ENCODE data around the gene PSTPIP1. TPM values are rescaled to one million over a fixed set of nuclear protein-coding genes. Genes with fewer than 3 reads are reported as not detected.
A peak's percentile ranks its signal among the peaks of the same experiment; 100 is the strongest.

Gene PSTPIP1
- total and polyA plus RNA-seq, 2 of the 4 experiments (the other 2 are of a cell fraction) = 0.36 to 1.1 TPM

DNA sequence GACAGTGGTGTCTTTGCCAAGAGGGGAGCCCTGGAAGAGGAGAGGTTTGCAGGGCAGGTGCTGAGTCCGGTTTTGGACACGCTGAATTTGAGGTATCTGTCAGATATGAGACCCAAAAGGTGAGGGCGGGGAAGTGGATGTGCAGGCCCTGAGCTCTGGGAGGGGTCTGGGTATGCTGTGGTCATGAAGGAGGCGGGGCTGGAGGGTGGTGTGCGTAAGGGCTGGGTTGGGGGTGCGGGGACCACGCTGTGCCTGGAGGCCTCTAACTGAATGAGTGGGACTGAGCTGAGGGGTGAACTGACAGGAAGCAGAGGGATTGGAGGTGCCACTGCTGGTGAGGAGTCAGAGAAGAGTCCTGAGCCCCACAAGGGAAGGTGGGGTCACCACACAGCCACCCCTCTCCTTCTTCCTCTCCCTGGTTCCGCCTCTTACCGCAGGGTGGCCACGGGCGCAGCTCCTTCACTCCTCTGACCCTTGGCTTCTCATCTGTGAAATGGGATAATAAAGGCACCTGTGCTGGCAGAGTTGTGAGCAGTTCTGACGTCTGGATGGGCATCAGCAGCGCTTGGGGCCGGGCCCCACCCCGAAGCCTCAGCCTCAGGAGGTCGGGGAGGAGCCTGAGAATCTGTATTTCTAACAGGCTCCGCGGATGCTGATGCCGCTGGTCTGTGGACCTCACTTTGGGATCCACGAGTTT is 28.8 kb downstream of the PSTPIP1 start (continued):
- TF ChIP-seq BHLHE40 (IDR thresholded peaks at IDR 0.05; ENCODE audit: low read depth, low read length) = no peak

- Histone ChIP-seq H4K20me1 (ENCODE audit: insufficient read depth, low read length) (no peaks in the 10 kb centered on the region), H4K5ac (ENCODE audit: low read depth, low read length) (no peak overlapping the region), H2AK5ac (ENCODE audit: low read depth, low read length) (no peak overlapping the region), H4K91ac (ENCODE audit: insufficient read depth, low read depth, low read length) (no peak overlapping the region), H3K9me3 (ENCODE audit: control insufficient read depth, insufficient read depth, low read length) (no peaks in the 10 kb centered on the region), H3K27me3 (ENCODE audit: control insufficient read depth, insufficient read depth, low read length) (no peaks in the 10 kb centered on the region; the same call in 1 of the 2 replicates), H3K14ac (replicated peaks; ENCODE audit: low read depth, low read length) (no peak overlapping the region), H3K56ac (ENCODE audit: extremely low read depth, insufficient read depth, low read length) (no peak overlapping the region), H2AFZ (replicated peaks; ENCODE audit: low read length, poor library complexity) (peak overlapping the region; percentile 64), H3K4me1 (ENCODE audit: control insufficient read depth, insufficient read depth, low read length) (peaks cover 12% of the 10 kb centered on the region), H4K8ac (ENCODE audit: low read depth in 2 of 2, low read length in 2 of 2) (no peak overlapping the region), H3K36me3 (ENCODE audit: control insufficient read depth, insufficient read depth, low read length) (no peaks in the 10 kb centered on the region), H3K18ac (ENCODE audit: low read depth, low read length) (no peak overlapping the region), H3K4me2 (ENCODE audit: low read depth, low read length) (no peak overlapping the region), H3K27ac (ENCODE audit: insufficient read depth, low read length) (no peak overlapping the region), H3K9ac (ENCODE audit: low read depth, low read length) (no peak overlapping the region), H2BK20ac (ENCODE audit: low read depth, low read length) (peak overlapping the region; percentile 68; the same call in 1 of the 2 replicates), H3K4ac (ENCODE audit: low read depth, low read length) (peak overlapping the region; percentile 64; the same call in 1 of the 2 replicates), H3K9me1 (ENCODE audit: insufficient read depth, low read length) (peaks cover 14% of the 10 kb centered on the region), H3K4me3 (ENCODE audit: insufficient read depth, low read depth, low read length) (no peak overlapping the region), H2BK5ac (ENCODE audit: low read depth, low read length, poor library complexity, severe bottlenecking) (no peak overlapping the region), H2AK9ac (replicated peaks; ENCODE audit: low read depth, low read length, poor library complexity) (peak overlapping the region; percentile 38), H3K23ac (ENCODE audit: low read depth, low read length) (no peak overlapping the region), H2BK120ac (ENCODE audit: low read depth, low read length) (peak overlapping the region; percentile 84), H2BK15ac (ENCODE audit: low read depth, low read length) (peak overlapping the region; percentile 89; the same call in 1 of the 3 replicates), H3K79me1 (ENCODE audit: low read depth in 1 of 2, low read length in 2 of 2) (no peaks in the 10 kb centered on the region)
- in situ Hi-C loops (cut with MboI; ENCODE audit: low sequenced_read_pairs) = loop anchor here (10.0 kb wide), 1 partner anchor 520 kb away; no protein-coding TSS in a partner anchor
- no TSS peak for BruUV-seq (replicated peaks)
- no peak for TF ChIP-seq BHLHE40 (IDR thresholded peaks at IDR 0.05; ENCODE audit: low read depth, low read length)
- peak; percentile 81 for TF ChIP-seq RAD21 (IDR thresholded peaks at IDR 0.05; ENCODE audit: low read length)
- TF ChIP-seq SMC3 (IDR thresholded peaks at IDR 0.05; ENCODE audit: low read depth, low read length) = peak; percentile 77
- TF ChIP-seq POLR2A (IDR thresholded peaks at IDR 0.05; ENCODE audit: low read depth, low read length) = no peak
- TF ChIP-seq, protein P1, sequence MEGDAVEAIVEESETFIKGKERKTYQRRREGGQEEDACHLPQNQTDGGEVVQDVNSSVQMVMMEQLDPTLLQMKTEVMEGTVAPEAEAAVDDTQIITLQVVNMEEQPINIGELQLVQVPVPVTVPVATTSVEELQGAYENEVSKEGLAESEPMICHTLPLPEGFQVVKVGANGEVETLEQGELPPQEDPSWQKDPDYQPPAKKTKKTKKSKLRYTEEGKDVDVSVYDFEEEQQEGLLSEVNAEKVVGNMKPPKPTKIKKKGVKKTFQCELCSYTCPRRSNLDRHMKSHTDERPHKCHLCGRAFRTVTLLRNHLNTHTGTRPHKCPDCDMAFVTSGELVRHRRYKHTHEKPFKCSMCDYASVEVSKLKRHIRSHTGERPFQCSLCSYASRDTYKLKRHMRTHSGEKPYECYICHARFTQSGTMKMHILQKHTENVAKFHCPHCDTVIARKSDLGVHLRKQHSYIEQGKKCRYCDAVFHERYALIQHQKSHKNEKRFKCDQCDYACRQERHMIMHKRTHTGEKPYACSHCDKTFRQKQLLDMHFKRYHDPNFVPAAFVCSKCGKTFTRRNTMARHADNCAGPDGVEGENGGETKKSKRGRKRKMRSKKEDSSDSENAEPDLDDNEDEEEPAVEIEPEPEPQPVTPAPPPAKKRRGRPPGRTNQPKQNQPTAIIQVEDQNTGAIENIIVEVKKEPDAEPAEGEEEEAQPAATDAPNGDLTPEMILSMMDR (conservative IDR thresholded peaks at IDR 0.05; ENCODE audit: low read depth, low read length) = peak; percentile 87
- intact Hi-C loops (cut with micrococcal nuclease) = loop anchor here (1.0 to 2.0 kb wide), 2 partner anchors 82 to 519 kb away; no protein-coding TSS in a partner anchor
- CTCF ChIA-PET = interaction anchor here (1.0 kb wide), 2 partner anchors 61 to 518 kb away, joined by 3 read pairs; no protein-coding TSS in a partner anchor
- WGBS, 2 experiments (ENCODE audit: extremely low coverage in 2 of 2, insufficient read length in 1 of 2) = 8% methylated on average over 6 of the region's 17 CpGs; no CpG with 5 or more reads in 1 of the 2 experiments
- ATAC-seq (ENCODE audit: low read depth) (peak; percentile 74), DNase-seq (peak; percentile 27)
- POLR2A ChIA-PET (ENCODE audit: unreplicated experiment) = no interaction called here
- dilution Hi-C loops (cut with HindIII; ENCODE audit: low sequenced_read_pairs, unreplicated experiment) = no loop called here
Measured at GRCh38 chr15:77024273-77025082, 29.6 kb downstream of the PSTPIP1 start.
